Smooth muscle cell (in vitro differentiated cells): ENCODE data around the gene GPHN. TPM values are rescaled to one million over a fixed set of nuclear protein-coding genes. Genes with fewer than 3 reads are reported as not detected.

Experiments
- DNase-seq: peaks from one replicate; lab custom pipeline; 2025; ENCODE audit not compliant: unreplicated experiment; lab: John Stamatoyannopoulos, UW
- H2AFZ ChIP-seq: fragments of 200-600 bp; sonication (generic); 2 replicates; pipeline ENCODE4 v1.6.0; 2016; ENCODE audit warnings: antibody characterized with exemption, low read depth, mild to moderate bottlenecking
- H3F3A ChIP-seq: fragments of 200-600 bp; sonication (generic); 2 replicates; pipeline ENCODE4 v1.6.0; 2017; ENCODE audit warnings: antibody characterized with exemption, low read depth
- H3K27ac ChIP-seq: fragments of 200-600 bp; sonication (generic); 2 replicates; pipeline ENCODE4 v1.5.1; 2016; ENCODE audit warnings: low read depth, mild to moderate bottlenecking
- H3K27me3 ChIP-seq: fragments of 200-600 bp; sonication (generic); 2 replicates; pipeline ENCODE4 v1.6.1; 2016; ENCODE audit warnings: low read depth, mild to moderate bottlenecking
- H3K36me3 ChIP-seq: fragments of 200-600 bp; sonication (generic); 2 replicates; pipeline ENCODE4 v1.5.1; 2016; ENCODE audit warnings: low read depth
- H3K4me1 ChIP-seq: fragments of 200-600 bp; sonication (generic); 2 replicates; pipeline ENCODE4 v1.5.1; 2016; ENCODE audit warnings: low read depth
- H3K4me2 ChIP-seq: fragments of 200-600 bp; sonication (generic); 2 replicates; pipeline ENCODE4 v1.6.0; 2016; ENCODE audit warnings: mild to moderate bottlenecking
- H3K4me3 ChIP-seq: fragments of 200-600 bp; sonication (generic); 2 replicates; pipeline ENCODE4 v1.5.1; 2016; ENCODE audit warnings: mild to moderate bottlenecking
- H3K79me2 ChIP-seq: fragments of 200-600 bp; sonication (generic); 2 replicates; pipeline ENCODE4 v1.6.0; 2016; ENCODE audit warnings: low read depth, mild to moderate bottlenecking
- H3K9ac ChIP-seq: fragments of 200-600 bp; sonication (generic); 2 replicates; pipeline ENCODE4 v1.6.0; 2016; ENCODE audit warnings: low read depth
- H3K9me3 ChIP-seq: fragments of 200-600 bp; sonication (generic); replicated peaks from 2 replicates; pipeline ENCODE4 v1.5.1; 2016; ENCODE audit warnings: low read depth
- H4K20me1 ChIP-seq: fragments of 200-600 bp; sonication (generic); 2 replicates; pipeline ENCODE4 v1.6.0; 2016; ENCODE audit warnings: low read depth
- WGBS: methylation state at CpG from one replicate; pipeline ENCODE4 v1.1.7; 2016; ENCODE audit warnings: low lambda C conversion rate; 5-methylcytosine and 5-hydroxymethylcytosine counted together
- polyA plus RNA-seq: library from polyadenylated mRNA; unstranded; fragments of >200 nt; fragmentation: Nextera tagmentation; extraction: Ambion mirVana; gene quantifications from 2 replicates; pipeline ENCODE4 v1.2.1, GENCODE V29; 2016
- total RNA-seq: library from RNA; depleted of rRNA; stranded (reverse); fragments of >200 nt; gene quantifications from 2 replicates; pipeline ENCODE4 v1.2.3, GENCODE V29; 2014
- TF ChIP-seq, protein P1 (sequence below): fragments of 200-600 bp; sonication (generic); IDR thresholded peaks from 2 replicates; pipeline ENCODE4 v1.5.1; 2017; ENCODE audit warnings: borderline replicate concordance, mild to moderate bottlenecking, antibody characterized with exemption; ENCODE audit not compliant: insufficient read depth, poor library complexity, severe bottlenecking

Gene GPHN
- total and polyA plus RNA-seq, 2 experiments from 2014 or later, result 8.6 to 18.9 TPM

DNA sequence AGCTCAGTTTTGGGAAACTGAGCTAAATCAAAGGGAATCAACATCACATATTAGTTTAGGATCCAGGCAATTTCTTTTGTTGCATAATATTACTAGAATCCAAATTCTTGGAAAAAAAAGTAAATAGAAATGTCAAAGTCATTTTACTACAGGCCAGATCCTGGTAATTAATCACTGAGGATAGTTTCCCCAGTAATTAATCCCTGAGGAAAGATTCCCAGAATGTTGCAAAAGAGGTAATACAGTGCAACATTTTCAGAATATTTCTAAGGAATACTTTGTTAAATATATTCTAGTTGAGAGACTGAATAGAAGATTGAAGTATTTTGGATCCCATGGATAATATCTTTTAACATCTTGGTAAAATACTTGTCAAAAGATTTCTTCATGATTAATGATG is 474.3 kb downstream of the GPHN start:
- no peaks in the 10 kb centered on the region for H3K9me3 ChIP-seq
- H3K4me3 ChIP-seq, result no peak overlapping the region
- H2AFZ ChIP-seq, result no peak overlapping the region
- H3K27me3 ChIP-seq, result no peaks in the 10 kb centered on the region
- H3K36me3 ChIP-seq, result no peaks in the 10 kb centered on the region
- TF ChIP-seq, protein P1, sequence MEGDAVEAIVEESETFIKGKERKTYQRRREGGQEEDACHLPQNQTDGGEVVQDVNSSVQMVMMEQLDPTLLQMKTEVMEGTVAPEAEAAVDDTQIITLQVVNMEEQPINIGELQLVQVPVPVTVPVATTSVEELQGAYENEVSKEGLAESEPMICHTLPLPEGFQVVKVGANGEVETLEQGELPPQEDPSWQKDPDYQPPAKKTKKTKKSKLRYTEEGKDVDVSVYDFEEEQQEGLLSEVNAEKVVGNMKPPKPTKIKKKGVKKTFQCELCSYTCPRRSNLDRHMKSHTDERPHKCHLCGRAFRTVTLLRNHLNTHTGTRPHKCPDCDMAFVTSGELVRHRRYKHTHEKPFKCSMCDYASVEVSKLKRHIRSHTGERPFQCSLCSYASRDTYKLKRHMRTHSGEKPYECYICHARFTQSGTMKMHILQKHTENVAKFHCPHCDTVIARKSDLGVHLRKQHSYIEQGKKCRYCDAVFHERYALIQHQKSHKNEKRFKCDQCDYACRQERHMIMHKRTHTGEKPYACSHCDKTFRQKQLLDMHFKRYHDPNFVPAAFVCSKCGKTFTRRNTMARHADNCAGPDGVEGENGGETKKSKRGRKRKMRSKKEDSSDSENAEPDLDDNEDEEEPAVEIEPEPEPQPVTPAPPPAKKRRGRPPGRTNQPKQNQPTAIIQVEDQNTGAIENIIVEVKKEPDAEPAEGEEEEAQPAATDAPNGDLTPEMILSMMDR, result no peak
- no peak overlapping the region for H3K4me2 ChIP-seq
- H3K9ac ChIP-seq, result no peak overlapping the region
- no peaks in the 10 kb centered on the region for H3K4me1 ChIP-seq
- no peaks in the 10 kb centered on the region for H3K79me2 ChIP-seq
- no peaks in the 10 kb centered on the region for H3F3A ChIP-seq
- H4K20me1 ChIP-seq, result no peaks in the 10 kb centered on the region
- H3K27ac ChIP-seq, result no peak overlapping the region
- DNase-seq, result no peak

DNA sequence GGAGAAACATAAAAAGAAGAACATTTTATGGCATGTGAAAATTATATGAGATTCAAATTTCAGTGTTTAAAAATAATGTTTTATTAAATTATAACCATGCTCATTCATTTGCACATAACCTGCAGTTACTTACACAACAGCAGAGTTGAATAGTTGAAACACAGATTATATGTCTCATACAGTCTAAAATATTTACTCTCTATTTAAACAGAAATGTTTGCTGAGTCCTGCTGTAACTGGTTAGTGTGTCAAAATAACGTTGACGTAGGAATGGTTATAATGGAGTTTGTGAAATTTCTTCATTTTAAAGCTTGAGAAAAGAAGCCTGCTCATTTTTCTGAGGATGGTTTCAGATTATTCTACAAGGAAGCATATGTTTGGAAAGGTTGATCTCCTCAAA is 484.8 kb downstream of the GPHN start:
- Histone ChIP-seq H3K79me2 (no peaks in the 10 kb centered on the region), H4K20me1 (no peaks in the 10 kb centered on the region), H3K4me2 (no peak overlapping the region), H3K27ac (no peak overlapping the region), H3K27me3 (no peaks in the 10 kb centered on the region), H3K9me3 (no peaks in the 10 kb centered on the region), H3K4me3 (no peak overlapping the region), H3F3A (no peaks in the 10 kb centered on the region), H3K4me1 (no peaks in the 10 kb centered on the region), H3K9ac (no peak overlapping the region), H2AFZ (no peak overlapping the region), H3K36me3 (no peaks in the 10 kb centered on the region)
- DNase-seq, result no peak
- TF ChIP-seq, protein P1, result no peak
- 98% methylated on average over 2 of the region's 2 CpGs for WGBS

DNA sequence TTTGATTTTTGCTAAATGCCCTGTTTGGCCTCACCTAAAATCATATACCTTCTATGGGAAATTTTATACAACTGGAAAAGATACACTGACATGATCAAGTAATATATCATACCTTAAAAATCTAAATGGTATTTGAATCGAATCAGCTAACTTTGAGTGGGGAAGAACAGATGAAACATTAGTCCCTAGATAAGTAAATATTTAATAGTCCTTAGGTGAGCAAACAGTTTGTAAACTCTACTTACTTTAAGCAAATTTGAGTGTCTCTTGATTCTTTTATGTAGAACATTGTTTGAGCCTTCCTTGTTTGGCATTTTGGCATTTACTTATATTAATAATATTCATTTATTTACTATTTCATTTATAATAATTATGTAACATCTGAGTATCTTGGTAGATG is 485.6 kb downstream of the GPHN start:
- TF ChIP-seq, protein P1, result no peak
- Histone ChIP-seq H3K36me3 (no peaks in the 10 kb centered on the region), H3K4me1 (no peaks in the 10 kb centered on the region), H3K27ac (no peak overlapping the region), H3K4me2 (no peak overlapping the region), H3K4me3 (no peak overlapping the region), H3K9me3 (no peaks in the 10 kb centered on the region), H3K79me2 (no peaks in the 10 kb centered on the region), H2AFZ (no peak overlapping the region), H4K20me1 (no peaks in the 10 kb centered on the region), H3F3A (no peaks in the 10 kb centered on the region), H3K9ac (no peak overlapping the region), H3K27me3 (no peaks in the 10 kb centered on the region)
- DNase-seq, result no peak
- WGBS, result 97% methylated on average over 1 of the region's 1 CpG

DNA sequence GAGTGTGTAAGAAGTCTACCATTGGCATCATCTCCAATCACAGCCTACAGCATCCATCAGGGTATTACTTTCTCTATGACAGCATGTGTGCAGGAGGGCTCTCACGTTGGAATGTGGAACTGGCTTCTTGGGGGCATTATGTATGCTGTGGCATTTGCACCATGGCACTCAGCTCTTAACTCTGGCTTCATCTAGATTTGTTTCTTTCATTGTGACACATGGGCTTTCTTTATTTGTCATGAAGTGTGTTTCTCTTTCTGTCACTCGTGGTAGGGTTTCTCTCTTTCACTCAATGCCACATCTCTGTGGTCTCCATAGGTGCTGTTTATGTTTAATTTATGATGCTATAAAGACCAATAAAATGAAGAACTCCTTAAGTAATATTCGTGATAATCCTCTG is 490.1 kb downstream of the GPHN start:
- no peaks in the 10 kb centered on the region for H4K20me1 ChIP-seq
- no peak overlapping the region for H2AFZ ChIP-seq
- WGBS, result 90% methylated on average over 3 of the region's 3 CpGs
- H3K36me3 ChIP-seq, result no peaks in the 10 kb centered on the region
- no peak overlapping the region for H3K9ac ChIP-seq
- no peak overlapping the region for H3K4me3 ChIP-seq
- no peak overlapping the region for H3K4me2 ChIP-seq
- H3K9me3 ChIP-seq, result no peaks in the 10 kb centered on the region
- H3K4me1 ChIP-seq, result no peaks in the 10 kb centered on the region
- H3K79me2 ChIP-seq, result no peaks in the 10 kb centered on the region
- no peak for DNase-seq
- H3F3A ChIP-seq, result no peaks in the 10 kb centered on the region
- TF ChIP-seq, protein P1, result no peak
- no peak overlapping the region for H3K27ac ChIP-seq
- no peaks in the 10 kb centered on the region for H3K27me3 ChIP-seq
